HG02759 (cell line): ENCODE data around the gene DCK.

Experiments
- ATAC-seq: cut with Tn5 transposase; IDR thresholded peaks from one replicate; pipeline ENCODE4 v1.9.1; 2021; ENCODE audit warnings: mild to moderate bottlenecking, moderate library complexity; ENCODE audit not compliant: unreplicated experiment

The DCK gene

GRCh38 chr4:70993181-70994068, at the start of gene DCK:
TSS of gene DCK (plus strand) at chr4:70993649. CDS start at chr4:70993836, 187 bp downstream.
- ATAC-seq = peak; percentile 86

- peak; percentile 35 for ATAC-seq
These were observed 48.4 kb upstream of the DCK start for GRCh38 chr4:70945046-70945445.

GRCh38 chr4:70945452-70946055, 47.9 kb upstream of the DCK start:
- ATAC-seq = no peak

- no peak for ATAC-seq
These were observed 46.5 kb upstream of the DCK start for GRCh38 chr4:70946939-70947338.

GRCh38 chr4:70948665-70949260, 44.7 kb upstream of the DCK start:
- peak; percentile 58 for ATAC-seq

- no peak for ATAC-seq
These were observed 39.4 kb upstream of the DCK start for GRCh38 chr4:70954032-70954431.

GRCh38 chr4:70956549-70957210, 36.8 kb upstream of the DCK start:
- no peak for ATAC-seq

- ATAC-seq = no peak
These were observed 34.8 kb upstream of the DCK start for GRCh38 chr4:70958681-70959080.

GRCh38 chr4:70969076-70969475, 24.4 kb upstream of the DCK start:
- no peak for ATAC-seq

- no peak for ATAC-seq
These were observed 17.2 kb upstream of the DCK start for GRCh38 chr4:70976252-70976651.

GRCh38 chr4:70979445-70980008, 13.9 kb upstream of the DCK start:
- peak; percentile 73 for ATAC-seq

- peak; percentile 9 for ATAC-seq
These were observed 13.3 kb upstream of the DCK start for GRCh38 chr4:70980196-70980595.

GRCh38 chr4:70984106-70984505, 9.3 kb upstream of the DCK start:
- no peak for ATAC-seq

GRCh38 chr4:70984589-70984988, 8.9 kb upstream of the DCK start:
- no peak for ATAC-seq

GRCh38 chr4:70991596-70991995, 1.9 kb upstream of the DCK start:
- no peak for ATAC-seq

- ATAC-seq = no peak
These were observed 1.0 kb upstream of the DCK start for GRCh38 chr4:70992391-70992881.

GRCh38 chr4:70994069-70994366, 569 bp downstream of the DCK start:
- ATAC-seq = no peak

GRCh38 chr4:70994387-70995099, 1.1 kb downstream of the DCK start:
- peak; percentile 41 for ATAC-seq

- ATAC-seq = no peak
These were observed 2.5 kb downstream of the DCK start for GRCh38 chr4:70996018-70996360.

- ATAC-seq = no peak
These were observed 3.6 kb downstream of the DCK start for GRCh38 chr4:70997036-70997435.

GRCh38 chr4:70997546-70997945, 4.1 kb downstream of the DCK start:
- no peak for ATAC-seq
